Measurements from ENCODE around the gene NOL3. TPM values are rescaled to one million over a fixed set of nuclear protein-coding genes. Genes with fewer than 3 reads are reported as not detected.

Gene NOL3
- total RNA-seq, 1 experiment from 2014 or later, result 5.6 TPM

DNA sequence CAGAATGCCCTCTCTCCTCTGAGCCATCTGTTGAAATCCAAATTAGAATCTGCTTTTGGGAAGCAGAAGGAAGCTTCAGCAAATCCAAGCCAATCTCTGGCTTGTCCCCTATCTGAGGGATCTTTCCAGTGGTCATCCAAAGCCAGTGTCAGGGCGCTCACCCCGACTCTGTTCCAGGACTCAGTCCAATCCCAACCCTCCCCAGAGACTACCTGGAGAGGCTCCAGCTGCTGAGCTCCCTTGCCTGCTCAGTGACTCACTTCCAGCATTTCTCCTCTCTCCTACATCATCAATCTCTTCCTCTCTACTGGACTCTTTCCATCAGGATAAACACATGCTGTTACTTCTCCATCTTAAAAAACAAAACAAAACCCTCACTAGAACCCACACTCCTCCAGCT is 11.0 kb downstream of the NOL3 start:
- Histone ChIP-seq H3K9me3 (ENCODE audit: control insufficient read depth, low read depth, low read length) (no peaks in the 10 kb centered on the region), H3K56ac (ENCODE audit: insufficient read length, low read depth, low read length) (no peak overlapping the region), H3K14ac (ENCODE audit: insufficient read depth, low read length) (no peak overlapping the region), H3K9ac (ENCODE audit: extremely low read depth, insufficient read length, low read length) (no peak overlapping the region), H2BK5ac (ENCODE audit: insufficient read length, low read length) (no peak overlapping the region), H3K18ac (ENCODE audit: insufficient read length, low read depth, low read length) (no peak overlapping the region), H3K4me1 (ENCODE audit: insufficient read depth, low read length) (peaks cover 6% of the 10 kb centered on the region; the same call in 1 of the 2 replicates), H2BK20ac (ENCODE audit: low read depth, low read length, poor library complexity, severe bottlenecking) (no peak overlapping the region), H2BK120ac (ENCODE audit: low read depth, low read length, poor library complexity, severe bottlenecking) (no peak overlapping the region), H4K5ac (ENCODE audit: insufficient read length, low read depth, low read length) (no peak overlapping the region), H2AFZ (ENCODE audit: low read length) (no peak overlapping the region), H3K27me3 (ENCODE audit: insufficient read depth, low read length) (peaks cover 4% of the 10 kb centered on the region; the same call in 1 of the 2 replicates), H2AK5ac (ENCODE audit: insufficient read length, low read length) (no peak overlapping the region), H3T11ph (ENCODE audit: low read length) (no peak overlapping the region), H3K4ac (ENCODE audit: low read depth, low read length) (no peak overlapping the region), H3K23me2 (ENCODE audit: insufficient read length, low read depth, low read length, poor library complexity, severe bottlenecking) (peaks cover 22% of the 10 kb centered on the region), H3K27ac (ENCODE audit: insufficient read length, low read depth, low read length) (no peak overlapping the region), H3K23ac (ENCODE audit: insufficient read length, low read depth, low read length) (no peak overlapping the region), H3K79me2 (ENCODE audit: insufficient read depth, low read length) (no peaks in the 10 kb centered on the region), H3K4me2 (ENCODE audit: insufficient read depth, insufficient read length, low read length) (no peak overlapping the region), H4K8ac (replicated peaks; ENCODE audit: insufficient read length, low read depth, low read length) (no peak overlapping the region), H2BK12ac (ENCODE audit: insufficient read length, low read depth, low read length) (no peak overlapping the region), H4K20me1 (ENCODE audit: control insufficient read depth, insufficient read depth, insufficient read length) (no peaks in the 10 kb centered on the region), H2BK15ac (ENCODE audit: low read depth, low read length) (no peak overlapping the region), H4K91ac (ENCODE audit: insufficient read length, low read depth, low read length) (no peak overlapping the region), H3K79me1 (ENCODE audit: insufficient read depth, low read depth, low read length, poor library complexity, severe bottlenecking) (no peaks in the 10 kb centered on the region)
- H3K9me3 Mint-ChIP-seq, result no peaks in the 10 kb centered on the region; a peak in 1 of 5 replicates
- peaks cover 40% of the 10 kb centered on the region for H3K27me3 Mint-ChIP-seq (ENCODE audit: low read depth)
- TF ChIP-seq, protein P1, sequence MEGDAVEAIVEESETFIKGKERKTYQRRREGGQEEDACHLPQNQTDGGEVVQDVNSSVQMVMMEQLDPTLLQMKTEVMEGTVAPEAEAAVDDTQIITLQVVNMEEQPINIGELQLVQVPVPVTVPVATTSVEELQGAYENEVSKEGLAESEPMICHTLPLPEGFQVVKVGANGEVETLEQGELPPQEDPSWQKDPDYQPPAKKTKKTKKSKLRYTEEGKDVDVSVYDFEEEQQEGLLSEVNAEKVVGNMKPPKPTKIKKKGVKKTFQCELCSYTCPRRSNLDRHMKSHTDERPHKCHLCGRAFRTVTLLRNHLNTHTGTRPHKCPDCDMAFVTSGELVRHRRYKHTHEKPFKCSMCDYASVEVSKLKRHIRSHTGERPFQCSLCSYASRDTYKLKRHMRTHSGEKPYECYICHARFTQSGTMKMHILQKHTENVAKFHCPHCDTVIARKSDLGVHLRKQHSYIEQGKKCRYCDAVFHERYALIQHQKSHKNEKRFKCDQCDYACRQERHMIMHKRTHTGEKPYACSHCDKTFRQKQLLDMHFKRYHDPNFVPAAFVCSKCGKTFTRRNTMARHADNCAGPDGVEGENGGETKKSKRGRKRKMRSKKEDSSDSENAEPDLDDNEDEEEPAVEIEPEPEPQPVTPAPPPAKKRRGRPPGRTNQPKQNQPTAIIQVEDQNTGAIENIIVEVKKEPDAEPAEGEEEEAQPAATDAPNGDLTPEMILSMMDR (conservative IDR thresholded peaks at IDR 0.05), result no peak
- no CpG with 5 or more reads among the region's 2 CpGs for WGBS (ENCODE audit: extremely low coverage, insufficient read length, low lambda C conversion rate)
- H3K4me3 Mint-ChIP-seq, result no peak overlapping the region
- H3K36me3 Mint-ChIP-seq (ENCODE audit: insufficient read depth in 1 of 3, low read depth in 3 of 3), result peaks cover 0 to 7% (median 4%) of the 10 kb centered on the region in 3 experiments; a peak in 2 of 7 replicates
- no peak for DNase-seq
- H3K27ac Mint-ChIP-seq, result no peak overlapping the region
- peaks cover 20 to 23% of the 10 kb centered on the region in 2 experiments for H3K4me1 Mint-ChIP-seq
